Prostate gland (tissue), 2 donors: ENCODE data around the gene NTMT1. TPM values are rescaled to one million over a fixed set of nuclear protein-coding genes. Genes with fewer than 3 reads are reported as not detected.

Experiments
- DNase-seq: peaks from one replicate; pipeline ENCODE4 v3.0.0-alpha.2; 2019; ENCODE audit warnings: low spot score
- H3K27ac ChIP-seq, 2 donors: fragments of 200-600 bp; sonication (generic); 2 replicates each; pipeline ENCODE4 v1.5.1; 2017 to 2019
- H3K27me3 ChIP-seq: fragments of 200-600 bp; sonication (generic); replicated peaks from 2 replicates; pipeline ENCODE4 v1.5.1; 2019; ENCODE audit not compliant: insufficient read depth
- H3K36me3 ChIP-seq, 2 donors: fragments of 200-600 bp; sonication (generic); 1 replicate in 1 of 2; 2 replicates in 1 of 2; pipeline versions ENCODE4 v1.5.1 to v1.8.1; 2017 to 2019
- H3K4me1 ChIP-seq: fragments of 200-600 bp; sonication (generic); replicated peaks from 2 replicates; pipeline ENCODE4 v1.5.1; 2019
- H3K4me3 ChIP-seq, 2 donors: fragments of 200-600 bp; sonication (generic); 2 replicates each; pipeline ENCODE4 v1.5.1; 2017 to 2019
- H3K9me3 ChIP-seq: fragments of 200-600 bp; sonication (generic); 2 replicates; pipeline ENCODE4 v1.5.1; 2017
- CTCF ChIP-seq, 4 experiments: fragments of 200-600 bp in 2 of 4; fragments of 450-650 bp in 2 of 4; sonication (generic) in 2 of 4; IDR thresholded peaks; 1 replicate in 3 of 4; 2 replicates in 1 of 4; pipeline ENCODE4 v1.5.1; 2016 to 2019; ENCODE audit warnings: antibody characterized with exemption in 4 of 4, mild to moderate bottlenecking in 2 of 4, moderate library complexity in 2 of 4
- POLR2A ChIP-seq: fragments of 450-650 bp; IDR thresholded peaks from one replicate; pipeline ENCODE4 v1.6.1; 2016; ENCODE audit warnings: antibody characterized with exemption, mild to moderate bottlenecking
- POLR2AphosphoS5 ChIP-seq: sonication (generic); formaldehyde crosslinking; IDR thresholded peaks from one replicate; pipeline ENCODE4 v1.6.1; 2017; ENCODE audit warnings: antibody characterized with exemption
- WGBS: methylation state at CpG from one replicate; pipeline ENCODE4 v1.1.5; 2018; 5-methylcytosine and 5-hydroxymethylcytosine counted together
- intact Hi-C: fragments of 100-400 bp; cut with DNase I; formaldehyde crosslinking; loops from one replicate; pipeline ENCODE4 v1.14.2; 2022
- total RNA-seq, 2 donors: library from RNA; depleted of rRNA; stranded (reverse); fragments of >200 nt; gene quantifications; one replicate each; pipeline ENCODE4 v1.1.0, GENCODE V29; 2016

Gene NTMT1
- total RNA-seq, 2 donors from 2014 or later, result 25.4 to 53.7 TPM

- no peak for TF ChIP-seq POLR2A
- no peak for TF ChIP-seq POLR2AphosphoS5
- no peak for TF ChIP-seq CTCF (IDR thresholded peaks at IDR 0.05)
- Histone ChIP-seq H3K4me1 (no peaks in the 10 kb centered on the region), H3K27ac (peak overlapping the region; percentile 32 to 33), H3K36me3 (no peaks in the 10 kb centered on the region), H3K4me3 (no peak overlapping the region), H3K27me3 (peaks cover 4% of the 10 kb centered on the region), H3K9me3 (no peaks in the 10 kb centered on the region)
- whole genome bisulfite sequencing, result 47% methylated on average over 27 of the region's 27 CpGs
- intact Hi-C loops, result no loop called here
- no peak for DNase-seq
Measured at GRCh38 chr9:129675620-129676019, 49.7 kb downstream of the NTMT1 start.

GRCh38 chr9:129676287-129676686 lies 50.3 kb downstream of the NTMT1 start:
- Histone ChIP-seq H3K36me3 (no peaks in the 10 kb centered on the region), H3K9me3 (no peaks in the 10 kb centered on the region), H3K4me1 (no peaks in the 10 kb centered on the region), H3K4me3 (no peak overlapping the region), H3K27me3 (peaks cover 4% of the 10 kb centered on the region), H3K27ac (no peak overlapping the region)
- no peak for TF ChIP-seq POLR2A
- TF ChIP-seq CTCF (IDR thresholded peaks at IDR 0.05), result no peak
- TF ChIP-seq POLR2AphosphoS5, result no peak
- intact Hi-C loops, result no loop called here
- 85% methylated on average over 4 of the region's 4 CpGs for WGBS
- DNase-seq, result no peak

- no peak for TF ChIP-seq POLR2AphosphoS5
- no peak for TF ChIP-seq CTCF (IDR thresholded peaks at IDR 0.05)
- no peak for TF ChIP-seq POLR2A
- Histone ChIP-seq H3K4me1 (no peaks in the 10 kb centered on the region), H3K27me3 (peaks cover 4% of the 10 kb centered on the region), H3K9me3 (no peaks in the 10 kb centered on the region), H3K4me3 (no peak overlapping the region), H3K36me3 (no peaks in the 10 kb centered on the region), H3K27ac (no peak overlapping the region)
- intact Hi-C loops, result no loop called here
- DNase-seq, result no peak
- 74% methylated on average over 12 of the region's 12 CpGs for WGBS
Measured at GRCh38 chr9:129676975-129677374, 51.0 kb downstream of the NTMT1 start.

GRCh38 chr9:129677456-129677855 lies 51.5 kb downstream of the NTMT1 start:
- no peak for DNase-seq
- WGBS, result 47% methylated on average over 9 of the region's 9 CpGs

More at GRCh38 chr9:129677456-129677855, 51.5 kb downstream of the NTMT1 start:
- intact Hi-C loops, result no loop called here
- no peaks in the 10 kb centered on the region for H3K9me3 ChIP-seq
- H3K27ac ChIP-seq, result no peak overlapping the region
- no peaks in the 10 kb centered on the region for H3K4me1 ChIP-seq
- H3K36me3 ChIP-seq, result no peaks in the 10 kb centered on the region
- TF ChIP-seq POLR2AphosphoS5 (no peak), CTCF (IDR thresholded peaks at IDR 0.05) (no peak), POLR2A (no peak)
- no peak overlapping the region for H3K4me3 ChIP-seq
- H3K27me3 ChIP-seq, result peaks cover 4% of the 10 kb centered on the region
